Measurements from ENCODE around the gene PDGFRB. TPM values are rescaled to one million over a fixed set of nuclear protein-coding genes. Genes with fewer than 3 reads are reported as not detected.

Gene PDGFRB
- total and polyA plus RNA-seq, 12 donors = 15.5 to 101 (median 42.9) TPM

- Histone ChIP-seq H3K36me3 (no peaks in the 10 kb centered on the region), H3K4me3 (no peak overlapping the region), H3K9me3 (no peaks in the 10 kb centered on the region), H3K4me1 (peaks cover 0 to 9% (median 6%) of the 10 kb centered on the region in 9 donors), H3K27ac (no peak overlapping the region), H3K27me3 (peaks cover 6 to 42% (median 37%) of the 10 kb centered on the region in 7 donors)
- 77% methylated on average over 4 of the region's 4 CpGs for WGBS, 2 donors
- ATAC-seq (no peak), DNase-seq (no peak)
- intact Hi-C loops (cut with DNase I) = no loop called here
- TF ChIP-seq CTCF (IDR thresholded peaks at IDR 0.05) = no peak
These were observed 36.8 kb upstream of the PDGFRB start for GRCh38 chr5:150192462-150192861.

- no peak for TF ChIP-seq CTCF (IDR thresholded peaks at IDR 0.05)
- H3K27me3 ChIP-seq = peaks cover 6 to 42% (median 37%) of the 10 kb centered on the region in 7 donors
These were observed 35.3 kb upstream of the PDGFRB start for GRCh38 chr5:150190987-150191386.

GRCh38 chr5:150190503-150190979, 34.9 kb upstream of the PDGFRB start:
- intact Hi-C loops (cut with DNase I) = no loop called here
- H3K4me1 ChIP-seq = peaks cover 0 to 19% (median 6%) of the 10 kb centered on the region in 9 donors
- WGBS, 2 donors = 47 to 58% methylated on average over 16 of the region's 16 CpGs
- no peak for TF ChIP-seq CTCF (IDR thresholded peaks at IDR 0.05)
- H3K27me3 ChIP-seq = peaks cover 6 to 42% (median 37%) of the 10 kb centered on the region in 7 donors
- ATAC-seq (peak in 2 of 8 donors; percentile 16 to 29), DNase-seq (no peak)
- no peaks in the 10 kb centered on the region for H3K9me3 ChIP-seq
- H3K27ac ChIP-seq = no peak overlapping the region
- no peak overlapping the region for H3K4me3 ChIP-seq
- no peaks in the 10 kb centered on the region for H3K36me3 ChIP-seq

More at GRCh38 chr5:150190987-150191386, 35.3 kb upstream of the PDGFRB start:
- peaks cover 0 to 15% (median 6%) of the 10 kb centered on the region in 9 donors for H3K4me1 ChIP-seq
- no peak overlapping the region for H3K4me3 ChIP-seq
- no peaks in the 10 kb centered on the region for H3K36me3 ChIP-seq
- intact Hi-C loops (cut with DNase I) = no loop called here
- H3K27ac ChIP-seq = no peak overlapping the region
- WGBS, 2 donors = 41 to 43% methylated on average over 2 of the region's 2 CpGs
- ATAC-seq (peak in 1 of 8 donors; percentile 13), DNase-seq (no peak)
- H3K9me3 ChIP-seq = no peaks in the 10 kb centered on the region

- peaks cover 6 to 42% (median 37%) of the 10 kb centered on the region in 7 donors for H3K27me3 ChIP-seq
- DNase-seq (no peak), ATAC-seq (peak in 2 of 8 donors; percentile 12 to 20)
- H3K27ac ChIP-seq = no peak within 1 kb of the TSS
- intact Hi-C loops (cut with DNase I) = no loop called here
- H3K4me3 ChIP-seq = peak within 1 kb of the TSS in 5 of 10 donors; percentile 9 to 28 (median 12)
- no peaks in the 10 kb centered on the region for H3K9me3 ChIP-seq
- TF ChIP-seq CTCF (IDR thresholded peaks at IDR 0.05) = peak in 1 of 9 donors; percentile 6
- H3K4me1 ChIP-seq = peaks cover 0 to 25% (median 6%) of the 10 kb centered on the region in 9 donors
- no peaks in the 10 kb centered on the region for H3K36me3 ChIP-seq
- WGBS, 2 donors = 5 to 8% methylated on average over 58 of the region's 58 CpGs
These were observed 34.3 kb upstream of the PDGFRB start, which contains the start of gene SLC6A7 for GRCh38 chr5:150189728-150190502. Gene SLC6A7 (plus strand): TSS chr5:150190062. CDS start chr5:150190328, 266 bp downstream.
